ENCODE measurements around the gene POLDIP2. TPM values are rescaled to one million over a fixed set of nuclear protein-coding genes. Genes with fewer than 3 reads are reported as not detected.

The POLDIP2 gene
- total RNA-seq, 1 donor from 2014 or later: 127 TPM

DNA sequence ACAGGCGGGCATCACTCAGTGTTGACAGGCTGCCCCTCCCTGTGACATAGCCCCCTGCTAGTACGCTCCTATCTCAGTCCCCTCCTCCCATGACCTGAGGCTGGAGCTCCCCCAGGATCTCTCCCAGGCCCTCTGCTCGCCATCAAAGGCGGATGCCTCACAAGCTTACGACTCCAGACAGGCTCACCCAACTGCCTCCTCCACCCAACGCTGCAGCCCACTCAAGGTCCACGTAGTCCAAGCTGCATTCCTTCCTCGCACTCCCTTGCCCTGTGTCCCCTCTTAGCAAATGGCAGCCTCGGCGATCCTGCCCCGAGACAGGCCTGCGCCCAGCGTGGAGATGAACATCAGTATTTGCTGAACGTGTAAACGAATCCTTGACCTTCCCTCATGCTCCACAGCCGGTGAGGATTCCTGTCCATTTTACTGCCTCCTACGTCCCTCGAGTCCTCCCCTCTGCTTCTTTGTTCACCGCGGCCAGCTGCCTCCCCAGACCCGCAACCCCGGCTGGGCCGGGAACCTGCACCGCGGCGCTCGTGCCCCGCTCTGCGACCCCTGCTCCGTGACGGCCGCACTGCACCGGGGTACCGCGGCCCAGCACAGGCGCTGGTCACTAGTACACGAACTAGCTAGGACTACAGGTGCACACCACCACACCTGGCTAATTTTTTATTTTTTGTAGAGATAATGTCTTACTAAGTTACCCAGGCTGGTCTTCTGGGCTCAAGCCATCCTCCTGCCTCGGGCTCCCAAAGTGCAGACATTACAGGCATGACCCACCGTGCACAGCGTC, 39.2 kb downstream of the POLDIP2 start:
- DNase-seq (ENCODE audit: low read depth): no peak

DNA sequence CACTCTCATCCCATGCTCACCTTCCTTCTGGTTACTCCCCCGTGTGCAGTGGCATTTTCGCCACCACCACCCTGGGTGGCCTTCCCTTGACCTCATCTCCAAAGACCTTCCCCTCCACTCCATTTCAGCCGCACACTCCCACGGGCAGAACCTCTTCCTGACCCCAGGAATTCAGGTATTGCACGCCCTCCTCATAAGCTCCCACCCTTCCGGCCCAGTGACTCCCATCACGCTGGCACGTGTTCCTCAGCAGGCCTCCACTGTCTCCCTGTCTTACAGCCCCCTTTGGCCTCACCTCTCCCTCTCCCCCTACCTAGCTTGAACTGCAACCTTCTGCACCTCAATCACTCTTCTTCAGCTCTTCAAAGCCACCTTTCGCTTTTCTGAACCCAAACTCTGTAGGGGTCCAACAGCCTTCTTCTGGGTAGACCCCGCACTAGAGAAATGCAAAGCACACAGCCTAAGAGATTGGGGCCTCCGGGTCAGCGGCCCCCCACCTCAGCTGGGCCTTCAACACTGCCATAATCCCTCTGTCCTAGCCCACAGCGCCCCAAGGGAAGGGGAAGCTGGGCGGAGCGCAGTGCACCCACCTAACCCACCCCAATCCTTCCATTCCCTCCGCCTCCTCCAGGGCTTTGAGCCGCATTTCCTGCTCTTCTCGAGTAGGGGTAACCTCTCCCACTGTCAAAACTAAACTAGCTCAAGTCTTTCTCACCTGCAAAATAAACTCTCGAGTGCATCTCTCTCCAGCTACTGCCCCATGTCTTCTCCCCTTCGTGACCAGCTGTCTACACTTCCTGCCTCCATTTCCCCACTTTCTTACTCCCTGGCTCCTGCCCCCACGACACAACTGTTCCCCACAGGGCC, 40.0 kb downstream of the POLDIP2 start:
- DNase-seq (ENCODE audit: low read depth): no peak

DNA sequence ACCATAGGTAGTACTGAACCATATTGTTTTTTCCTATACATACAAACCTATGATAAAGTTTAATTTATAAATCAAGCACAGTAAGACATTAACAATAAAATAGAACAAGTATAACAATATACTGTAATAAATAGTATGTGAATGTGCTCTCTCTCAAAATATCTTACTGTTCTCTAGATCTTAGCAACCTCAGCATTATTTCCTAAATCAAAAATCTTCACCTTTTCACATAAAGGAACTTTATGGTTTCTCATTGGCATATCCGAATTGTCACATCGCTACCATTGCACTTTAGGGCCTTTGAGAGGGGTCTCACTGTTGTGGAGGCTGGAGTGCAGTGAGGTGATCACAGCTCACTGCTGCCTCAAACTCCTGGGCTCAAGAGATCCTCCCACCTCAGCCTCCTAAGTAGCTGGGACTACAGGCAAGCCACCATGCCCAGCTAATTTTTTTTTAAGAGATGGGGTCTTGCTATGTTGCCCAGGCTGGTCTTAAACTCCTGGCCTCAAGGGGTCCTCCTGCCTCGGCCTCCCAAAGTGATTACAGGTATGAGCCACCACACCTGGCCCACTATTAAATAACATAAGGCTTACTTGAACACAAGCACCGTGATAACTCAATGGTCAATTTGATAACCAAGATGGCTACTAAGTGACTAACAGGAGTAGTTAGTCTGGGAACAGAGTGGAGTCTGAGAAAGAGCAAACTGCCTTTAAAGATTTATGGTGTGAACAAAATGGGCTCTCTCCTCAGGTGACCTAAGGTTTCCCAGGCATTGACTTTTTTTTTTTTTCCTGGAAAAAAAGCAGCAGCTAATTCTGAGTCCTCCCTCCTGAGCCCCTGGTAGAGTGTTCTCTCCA, 41.3 kb downstream of the POLDIP2 start:
- no peak for DNase-seq (ENCODE audit: low read depth)

DNA sequence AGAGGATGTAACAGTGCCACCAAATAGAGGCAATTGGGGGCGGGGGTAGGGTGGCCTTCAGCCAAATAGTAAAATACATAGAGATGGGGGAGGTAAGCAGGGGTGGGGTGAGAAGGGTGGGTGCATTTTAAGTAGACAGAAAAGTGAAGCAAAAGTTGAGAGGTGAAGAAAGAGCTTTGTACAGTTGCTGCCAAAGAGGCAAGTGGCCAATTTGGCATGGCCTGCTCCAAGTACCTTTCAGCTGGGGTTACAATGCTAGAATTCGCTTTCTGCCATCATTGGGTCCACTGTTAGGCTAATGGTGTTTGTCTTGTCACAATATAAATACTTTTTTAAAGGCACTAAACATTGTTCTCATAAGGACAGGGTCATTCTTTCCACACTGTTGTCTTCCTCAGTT, 43.5 kb downstream of the POLDIP2 start:
- DNase-seq (ENCODE audit: low read depth): no peak

DNA sequence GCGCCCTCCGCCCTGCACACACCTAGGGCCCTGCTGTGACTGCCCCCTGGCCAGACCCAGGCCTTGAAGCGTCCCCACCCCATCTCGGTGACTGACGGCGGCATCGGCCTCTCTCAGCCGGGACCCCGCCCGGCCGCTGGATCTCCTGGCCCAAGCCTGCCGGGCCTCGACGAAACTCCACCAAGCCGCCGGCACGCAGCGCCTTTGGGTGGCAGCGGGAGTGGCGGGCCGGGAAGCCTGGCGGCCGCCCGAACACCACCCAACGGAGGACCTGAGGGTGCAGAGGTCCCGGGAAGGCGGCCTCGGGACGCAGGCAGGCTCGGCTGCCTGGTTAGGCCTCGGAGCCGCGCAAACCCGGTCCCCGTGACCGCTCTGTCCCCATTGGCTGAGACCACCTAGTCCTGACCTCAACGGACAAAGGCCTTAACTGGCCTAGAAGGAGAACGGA, 50.3 kb downstream of the POLDIP2 start:
- DNase-seq (ENCODE audit: low read depth): no peak

DNA sequence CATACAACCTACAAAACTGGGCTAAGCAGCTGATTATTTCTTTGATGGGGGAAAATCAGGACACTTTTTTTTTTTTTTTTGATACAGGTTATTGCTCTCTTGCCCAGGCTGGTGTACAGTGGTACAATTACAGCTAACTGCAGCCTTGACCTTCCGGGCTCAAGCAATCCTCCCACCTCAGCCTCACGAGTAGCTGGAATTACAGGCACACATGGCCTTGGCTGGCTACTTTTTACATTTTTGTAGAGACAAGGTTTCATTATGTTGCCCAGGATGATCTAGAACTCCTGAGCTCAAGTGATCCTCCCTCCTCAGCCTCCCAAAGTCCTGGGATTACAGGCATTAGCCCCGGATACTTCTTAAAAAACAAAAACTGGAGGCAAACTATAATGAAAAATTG, 58.9 kb downstream of the POLDIP2 start:
- DNase-seq (ENCODE audit: low read depth): no peak

Small RNA genes lying within 50 kb of the gene (microRNA-seq; reads per million reads assigned to microRNA genes)
- gene MIR4723: not detected

Other genes with a start within 250 kb of the POLDIP2 start
- 20.5 and 26.0 TPM in 2 replicates for gene TMEM97, start 38.3 kb downstream of the POLDIP2 start, total RNA-seq
- gene IFT20, start 22.1 kb downstream of the POLDIP2 start, total RNA-seq: 26.2 and 31.7 TPM in 2 replicates
- 69.0 and 91.3 TPM in 2 replicates for gene TNFAIP1, start 21.8 kb downstream of the POLDIP2 start, total RNA-seq
- not detected in 2 replicates for gene SEBOX, start 7.7 kb upstream of the POLDIP2 start, total RNA-seq
- 0.21 and 0.26 TPM in 2 replicates for gene VTN, start 12.8 kb upstream of the POLDIP2 start, total RNA-seq
- gene SARM1, start 14.2 kb upstream of the POLDIP2 start, total RNA-seq: 8.6 and 13.9 TPM in 2 replicates
- 1.8 and 3.2 TPM in 2 replicates for gene SLC46A1, start 48.7 kb upstream of the POLDIP2 start, total RNA-seq
- gene SLC13A2, start 116.1 kb upstream of the POLDIP2 start, total RNA-seq: not detected in 2 replicates
- gene FOXN1, start 148.8 kb upstream of the POLDIP2 start, total RNA-seq: not detected in 2 replicates
- 74.8 and 222 TPM in 2 replicates for gene UNC119, start 195.1 kb upstream of the POLDIP2 start, total RNA-seq
- 162 and 204 TPM in 2 replicates for gene PIGS, start 214.0 kb upstream of the POLDIP2 start, total RNA-seq
- gene ALDOC, start 219.4 kb upstream of the POLDIP2 start, total RNA-seq: 22.5 and 25.9 TPM in 2 replicates
- gene SPAG5, start 241.5 kb upstream of the POLDIP2 start, total RNA-seq: 2.2 and 4.3 TPM in 2 replicates